Stimulated activated CD8-positive, alpha-beta memory T cell treated with anti-CD3 and anti-CD28 coated beads, Interleukin-4, amount 100 ng/mL, for 24 hours (primary cell): ENCODE data around the gene PUS7.
"Not testable (repeated sequence)": the region's sequence is repeated elsewhere in the genome, so short reads cannot be mapped to it uniquely, and the experiment has no call there.

Source experiments
- DNase-seq: peaks from one replicate; pipeline ENCODE4 v3.0.0-alpha.2; 2020; ENCODE audit warnings: low read depth

The PUS7 gene, protein sequence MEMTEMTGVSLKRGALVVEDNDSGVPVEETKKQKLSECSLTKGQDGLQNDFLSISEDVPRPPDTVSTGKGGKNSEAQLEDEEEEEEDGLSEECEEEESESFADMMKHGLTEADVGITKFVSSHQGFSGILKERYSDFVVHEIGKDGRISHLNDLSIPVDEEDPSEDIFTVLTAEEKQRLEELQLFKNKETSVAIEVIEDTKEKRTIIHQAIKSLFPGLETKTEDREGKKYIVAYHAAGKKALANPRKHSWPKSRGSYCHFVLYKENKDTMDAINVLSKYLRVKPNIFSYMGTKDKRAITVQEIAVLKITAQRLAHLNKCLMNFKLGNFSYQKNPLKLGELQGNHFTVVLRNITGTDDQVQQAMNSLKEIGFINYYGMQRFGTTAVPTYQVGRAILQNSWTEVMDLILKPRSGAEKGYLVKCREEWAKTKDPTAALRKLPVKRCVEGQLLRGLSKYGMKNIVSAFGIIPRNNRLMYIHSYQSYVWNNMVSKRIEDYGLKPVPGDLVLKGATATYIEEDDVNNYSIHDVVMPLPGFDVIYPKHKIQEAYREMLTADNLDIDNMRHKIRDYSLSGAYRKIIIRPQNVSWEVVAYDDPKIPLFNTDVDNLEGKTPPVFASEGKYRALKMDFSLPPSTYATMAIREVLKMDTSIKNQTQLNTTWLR

DNA sequence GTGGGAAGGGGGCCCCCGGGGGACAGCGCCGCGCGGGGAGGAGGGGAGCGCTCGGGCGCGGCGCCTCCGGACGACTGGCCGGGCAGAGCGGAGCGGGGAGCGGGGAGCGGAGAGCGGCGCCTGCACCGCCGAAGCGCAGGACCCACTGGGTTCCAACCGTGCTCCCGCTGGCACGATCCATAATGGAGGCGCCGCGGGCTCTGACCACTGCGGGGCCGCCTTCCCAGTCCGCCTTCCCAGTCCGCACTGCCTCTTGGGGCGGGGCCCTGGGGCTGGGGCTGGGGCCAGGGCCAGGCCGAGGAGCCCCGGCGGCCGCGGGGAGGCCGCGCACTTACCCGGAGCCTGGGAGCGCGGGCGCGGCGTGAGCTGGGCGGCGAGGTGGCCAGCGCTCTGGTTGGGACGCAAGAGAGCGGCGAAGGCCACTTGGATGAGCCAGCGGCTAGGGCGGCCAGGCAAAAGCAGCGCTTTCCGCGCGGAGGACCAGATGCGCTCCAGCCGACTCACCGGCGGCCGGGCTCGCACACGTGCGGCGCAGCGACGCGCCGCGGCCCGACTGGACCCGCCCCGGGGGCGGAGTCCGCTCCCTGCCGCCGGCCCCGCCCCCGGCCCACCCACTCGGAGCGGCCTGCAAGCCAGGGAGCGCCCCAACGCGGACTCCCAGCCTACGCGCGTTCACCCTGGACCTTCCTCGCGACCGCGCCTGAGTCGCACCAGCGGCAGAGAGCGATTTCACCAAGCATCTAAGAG, at the start of gene PUS7:
PUS7 (minus strand) TSS at position 555 of the 747 bp plus-strand sequence. CDS start 13,759 bp downstream, outside the sequence.
- peak; percentile 76 for DNase-seq

GRCh38 chr7:105567821-105568220, 45.8 kb upstream of the PUS7 start:
- DNase-seq: no peak

DNA sequence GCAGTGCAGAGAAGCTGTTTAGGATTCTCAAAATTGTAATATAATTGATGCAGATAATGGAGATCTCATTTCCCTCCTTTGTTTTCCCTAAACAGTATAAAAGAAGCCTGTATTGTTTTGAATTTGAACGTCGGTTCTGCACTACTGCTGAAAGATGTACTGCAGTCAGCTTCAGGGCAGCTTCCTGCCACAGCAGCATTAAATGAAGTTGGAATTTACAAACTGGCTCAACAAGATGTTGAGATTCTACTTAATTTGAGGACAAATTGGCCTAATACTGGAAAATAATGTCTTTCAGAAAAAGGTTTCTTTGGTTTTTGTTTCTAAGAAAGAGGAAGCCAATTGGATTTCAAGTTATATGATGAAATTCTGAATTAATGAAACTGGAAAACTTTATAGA, 45.0 kb upstream of the PUS7 start:
- DNase-seq: no peak

- no peak for DNase-seq
Observed at GRCh38 chr7:105565190-105565589, 43.1 kb upstream of the PUS7 start.

GRCh38 chr7:105559926-105560325, 37.9 kb upstream of the PUS7 start:
- no peak for DNase-seq

GRCh38 chr7:105538339-105538738, 16.3 kb upstream of the PUS7 start:
- DNase-seq: no peak

DNA sequence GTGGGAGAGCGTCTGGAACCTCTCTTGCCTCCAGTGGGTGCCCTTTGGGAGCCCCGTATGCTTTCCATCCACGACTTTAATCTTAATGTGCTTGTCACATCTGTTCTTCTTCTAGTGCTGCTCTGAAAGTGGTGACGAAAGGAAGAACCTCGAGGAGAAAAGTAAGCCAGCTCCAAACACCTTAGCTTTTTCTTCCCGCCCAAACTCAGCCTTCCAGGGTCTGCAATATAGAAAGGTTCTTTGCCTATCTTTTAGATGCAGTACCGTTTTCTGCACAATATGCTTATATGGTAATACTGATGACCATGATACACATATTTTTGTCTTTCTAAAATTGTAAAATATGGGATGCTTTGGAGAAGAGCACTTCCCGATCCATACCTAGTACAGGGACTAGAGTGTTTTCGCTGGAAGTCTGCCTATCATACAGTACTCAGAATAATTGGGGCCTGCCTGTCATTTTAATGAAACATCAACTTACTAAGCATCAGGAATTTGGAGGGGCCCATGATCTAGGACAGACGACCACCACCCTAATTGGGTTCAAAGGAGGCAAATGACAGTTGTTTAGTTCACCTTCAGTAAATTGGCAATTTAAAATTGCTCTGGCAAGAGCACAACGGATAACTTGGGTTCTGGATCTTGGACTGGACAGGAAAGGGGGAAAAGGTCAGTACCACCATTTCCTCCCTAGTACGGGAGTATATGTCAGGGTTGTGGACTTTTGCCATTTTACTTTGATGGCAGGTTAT, 10.8 kb upstream of the PUS7 start:
- DNase-seq: no peak

- peak; percentile 83 for DNase-seq
Observed at GRCh38 chr7:105531792-105532671, 10.0 kb upstream of the PUS7 start, which contains the start of gene RINT1. Gene RINT1 (plus strand): TSS chr7:105532201. CDS start chr7:105532316, 115 bp downstream.

DNA sequence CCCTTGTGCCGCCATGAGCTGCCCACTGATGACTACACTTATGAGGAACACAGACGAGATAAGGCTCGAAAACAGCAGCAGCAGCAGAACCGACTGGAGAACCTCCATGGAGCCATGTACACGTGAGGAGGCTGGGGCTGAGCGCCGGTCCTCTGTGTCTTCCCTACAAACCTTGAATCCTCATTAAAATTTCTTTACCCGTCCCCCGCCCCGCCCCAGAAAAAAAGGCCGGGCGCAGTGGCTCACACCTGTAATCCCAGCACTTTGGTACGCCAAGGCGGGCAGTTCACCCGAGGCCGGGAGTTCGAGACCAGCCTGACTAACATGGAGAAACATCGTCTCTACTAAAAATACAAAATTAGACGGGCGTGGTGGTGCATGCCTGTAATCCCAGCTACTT, 8.5 kb upstream of the PUS7 start:
- no peak for DNase-seq

DNA sequence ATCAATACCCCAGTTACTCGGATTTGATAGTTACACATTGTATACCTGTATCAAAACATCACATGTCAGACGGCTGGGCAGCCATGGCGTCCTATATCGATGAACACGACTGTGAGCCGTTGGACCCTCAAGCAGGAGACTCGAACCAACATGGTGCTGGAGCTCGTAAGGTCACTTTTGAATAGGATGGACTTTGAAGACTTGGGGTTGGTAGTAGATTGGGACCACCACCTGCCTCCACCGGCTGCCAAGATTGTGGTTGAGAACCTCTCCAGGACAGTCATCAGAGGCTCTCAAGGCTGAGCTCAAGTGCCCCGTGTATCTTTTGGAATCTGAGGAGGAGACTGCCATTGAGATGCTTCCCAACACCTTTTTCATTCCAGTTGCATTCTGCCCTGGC, 8.1 kb upstream of the PUS7 start:
- no peak for DNase-seq

- not testable (repeated sequence) for DNase-seq
Observed at GRCh38 chr7:105527737-105528136, 5.7 kb upstream of the PUS7 start.

DNA sequence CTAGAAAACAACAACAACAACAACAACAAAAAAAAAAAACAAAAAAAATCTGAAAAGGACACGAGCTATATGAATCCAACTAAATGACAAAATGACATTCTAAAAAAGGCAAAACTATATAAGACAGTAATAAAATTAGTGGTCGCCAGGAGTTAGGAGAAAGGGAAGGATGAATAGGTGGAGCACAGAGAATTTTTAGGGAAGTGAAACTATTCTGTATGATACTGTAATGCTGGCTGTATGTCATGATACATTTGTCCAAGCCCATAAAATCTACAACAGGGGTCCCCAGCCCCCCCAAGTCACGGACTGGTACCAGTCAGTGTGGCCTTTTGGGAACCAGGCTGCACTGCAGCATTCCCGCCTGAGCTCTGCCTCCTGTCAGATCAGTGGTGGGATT, 2.8 kb upstream of the PUS7 start:
- DNase-seq: no peak

GRCh38 chr7:105524423-105524822, 2.4 kb upstream of the PUS7 start:
- not testable (repeated sequence) for DNase-seq

GRCh38 chr7:105521027-105521716, 899 bp downstream of the PUS7 start:
- peak; percentile 24 for DNase-seq

GRCh38 chr7:105520620-105521019, 1.5 kb downstream of the PUS7 start:
- not testable (repeated sequence) for DNase-seq

- no peak for DNase-seq
Observed at GRCh38 chr7:105519353-105519752, 2.7 kb downstream of the PUS7 start.

GRCh38 chr7:105515610-105516009, 6.5 kb downstream of the PUS7 start:
- DNase-seq: not testable (repeated sequence)

GRCh38 chr7:105512926-105513526, 9.0 kb downstream of the PUS7 start:
- no peak for DNase-seq

DNA sequence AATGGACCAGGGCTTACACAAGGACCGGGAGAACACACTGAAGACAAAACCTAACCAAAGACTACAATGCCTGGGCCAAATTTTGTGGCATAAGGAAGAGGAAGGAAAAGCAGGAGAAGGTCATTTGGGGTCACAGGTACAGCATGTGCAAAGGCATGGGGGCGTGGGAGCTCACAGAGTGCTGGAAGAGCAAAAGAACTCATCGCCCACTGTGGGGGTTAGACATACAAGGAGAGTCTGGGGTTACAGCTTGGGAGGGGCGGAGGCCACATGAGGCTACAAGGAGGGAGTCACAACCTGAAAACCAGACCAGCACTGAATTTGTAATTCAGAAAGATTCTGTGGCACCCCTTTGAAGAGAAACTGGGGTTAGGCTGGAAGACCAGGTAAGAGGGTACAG, 9.7 kb downstream of the PUS7 start:
- no peak for DNase-seq

DNA sequence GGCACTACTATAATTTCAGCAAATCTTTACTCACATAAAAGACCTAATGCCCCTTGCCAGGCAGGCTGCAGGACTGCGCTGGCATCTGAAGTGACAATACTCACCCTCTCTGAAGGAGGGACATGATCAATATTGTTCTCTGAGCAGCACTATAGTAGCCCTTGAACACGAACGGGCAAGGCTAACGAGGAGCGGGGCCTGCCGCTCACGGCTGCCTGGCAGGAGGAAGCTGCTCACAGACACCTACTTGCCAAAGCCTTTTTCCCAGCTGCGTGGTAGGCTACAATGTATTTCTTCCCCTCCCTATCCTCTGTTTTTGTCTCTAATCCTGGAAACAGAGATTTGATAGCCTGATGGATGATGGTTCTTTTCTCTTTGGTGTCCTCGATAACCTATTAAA, 19.9 kb downstream of the PUS7 start:
- no peak for DNase-seq
